Heart left ventricle (tissue), 13 donors: Measurements from ENCODE around the gene TGM1.

ENCODE experiments used
- POLR2A ChIP-seq, 2 donors: fragments of 450-650 bp; IDR thresholded peaks; one replicate each; pipeline ENCODE4 v1.6.1; 2017; ENCODE audit warnings: antibody characterized with exemption in 2 of 2, mild to moderate bottlenecking in 2 of 2, moderate library complexity in 2 of 2
- TF ChIP-seq, protein P1 (sequence below), 12 donors: fragments of 200-600 bp; sonication (generic) in 4 of 12; IDR thresholded peaks; one replicate each; pipeline versions ENCODE4 v1.5.0 to v1.8.0; 2018 to 2022; ENCODE audit warnings: antibody characterized with exemption in 12 of 12, mild to moderate bottlenecking in 5 of 12
- donor health status: ischemic (EF 13 %, LVEDD 7.1; RV severe dilation, severe dysfunction).
- donor health status: DM: no; HTN: yes; CAD: no.
- donor health status: DM: no; HTN: no; CAD: no.
- donor health status: ischemic (EF 25% LVEDD 6.9; RV normal size, moderate dysfunction).
- donor health status: ischemic (EF 25% LVEDD 5.7; RV mildly dilated, moderate dysfunction).
- donor health status: ischemic (EF 35%, LVEDD 5.7; RV mildly dilated, moderate dysfunction).
- donor health status: nonischemic (EF 11% LVEDD 7.7; RV severe dilation, severe dysfunction).
- donor health status: DM: yes; HTN: yes; CAD: no.
- donor health status: PGD.
- donor health status: ischemic (EF 29% LVEDD 5.4; RV normal size, mild dysfunction).
- donor health status: nonischemic (EF 23%, LVEDD 6.1; RV moderate dilation, normal function).

DNA sequence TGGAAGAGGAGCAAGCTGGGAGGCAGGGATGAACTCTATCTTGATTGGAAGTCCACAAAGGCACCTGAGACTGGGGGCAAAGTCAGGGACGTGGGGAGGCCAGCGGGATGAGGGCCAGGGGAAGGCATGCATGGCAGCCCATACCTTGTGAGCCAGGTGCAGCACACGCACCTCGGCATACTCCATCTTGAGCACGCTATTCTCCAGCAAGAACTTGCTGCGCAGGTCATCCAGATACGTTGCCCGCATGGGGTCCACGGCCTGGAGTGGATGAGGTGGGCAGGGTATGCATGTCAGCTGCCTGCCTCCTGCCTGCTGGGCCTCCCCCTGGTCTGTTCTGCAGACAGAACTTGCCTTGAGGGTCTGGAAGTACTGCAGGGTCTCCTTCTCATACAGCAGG is 4.5 kb upstream of the TGM1 start:
- TF ChIP-seq, protein P1, sequence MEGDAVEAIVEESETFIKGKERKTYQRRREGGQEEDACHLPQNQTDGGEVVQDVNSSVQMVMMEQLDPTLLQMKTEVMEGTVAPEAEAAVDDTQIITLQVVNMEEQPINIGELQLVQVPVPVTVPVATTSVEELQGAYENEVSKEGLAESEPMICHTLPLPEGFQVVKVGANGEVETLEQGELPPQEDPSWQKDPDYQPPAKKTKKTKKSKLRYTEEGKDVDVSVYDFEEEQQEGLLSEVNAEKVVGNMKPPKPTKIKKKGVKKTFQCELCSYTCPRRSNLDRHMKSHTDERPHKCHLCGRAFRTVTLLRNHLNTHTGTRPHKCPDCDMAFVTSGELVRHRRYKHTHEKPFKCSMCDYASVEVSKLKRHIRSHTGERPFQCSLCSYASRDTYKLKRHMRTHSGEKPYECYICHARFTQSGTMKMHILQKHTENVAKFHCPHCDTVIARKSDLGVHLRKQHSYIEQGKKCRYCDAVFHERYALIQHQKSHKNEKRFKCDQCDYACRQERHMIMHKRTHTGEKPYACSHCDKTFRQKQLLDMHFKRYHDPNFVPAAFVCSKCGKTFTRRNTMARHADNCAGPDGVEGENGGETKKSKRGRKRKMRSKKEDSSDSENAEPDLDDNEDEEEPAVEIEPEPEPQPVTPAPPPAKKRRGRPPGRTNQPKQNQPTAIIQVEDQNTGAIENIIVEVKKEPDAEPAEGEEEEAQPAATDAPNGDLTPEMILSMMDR (IDR thresholded peaks at IDR 0.05): no peak
- TF ChIP-seq POLR2A (IDR thresholded peaks at IDR 0.05): no peak
